AG08396 (cell line): ENCODE measurements around the gene MAML3.

Source experiments
- DNase-seq: peaks from one replicate; pipeline ENCODE4 v3.0.0; 2012; ENCODE audit warnings: low spot score, mixed read lengths

Gene MAML3

DNA sequence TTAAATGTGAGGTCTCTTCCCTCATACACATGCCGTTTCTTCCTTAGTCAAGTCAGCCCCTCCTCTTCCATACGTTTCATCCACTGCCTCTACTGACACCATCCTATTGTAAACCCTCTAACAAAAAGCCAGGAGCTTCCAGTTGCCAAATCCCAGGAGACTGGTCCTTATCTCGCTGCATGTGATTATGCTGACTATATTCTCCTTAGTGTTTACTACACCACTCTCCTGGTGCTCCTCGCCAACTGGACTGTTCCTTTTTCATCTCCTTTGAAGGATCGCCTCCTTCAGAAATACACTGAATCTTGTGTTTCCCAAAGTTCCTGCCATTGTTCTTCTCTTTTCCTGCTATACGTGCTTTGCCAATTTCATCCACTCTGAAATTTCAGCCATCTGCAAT is 27.7 kb downstream of the MAML3 start:
- DNase-seq, result no peak

DNA sequence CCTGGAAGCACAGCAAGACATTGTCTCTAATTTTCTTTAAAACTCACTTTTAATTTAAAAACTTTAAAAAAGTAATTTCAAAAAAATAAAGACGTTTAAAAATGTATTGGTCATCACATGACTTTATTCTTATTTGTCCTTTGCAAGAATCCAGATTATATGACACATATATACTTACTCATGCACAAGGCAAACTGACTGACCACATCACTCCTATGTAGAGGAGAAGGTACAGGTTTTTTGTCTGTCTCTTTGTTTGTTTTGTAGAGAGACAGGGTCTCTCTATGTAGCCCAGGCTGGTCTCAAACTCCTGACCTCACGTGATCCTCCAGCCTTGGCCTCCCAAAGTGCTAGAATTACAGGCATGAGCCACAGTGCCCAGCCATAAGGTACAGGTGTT is 28.6 kb downstream of the MAML3 start:
- no peak for DNase-seq

DNA sequence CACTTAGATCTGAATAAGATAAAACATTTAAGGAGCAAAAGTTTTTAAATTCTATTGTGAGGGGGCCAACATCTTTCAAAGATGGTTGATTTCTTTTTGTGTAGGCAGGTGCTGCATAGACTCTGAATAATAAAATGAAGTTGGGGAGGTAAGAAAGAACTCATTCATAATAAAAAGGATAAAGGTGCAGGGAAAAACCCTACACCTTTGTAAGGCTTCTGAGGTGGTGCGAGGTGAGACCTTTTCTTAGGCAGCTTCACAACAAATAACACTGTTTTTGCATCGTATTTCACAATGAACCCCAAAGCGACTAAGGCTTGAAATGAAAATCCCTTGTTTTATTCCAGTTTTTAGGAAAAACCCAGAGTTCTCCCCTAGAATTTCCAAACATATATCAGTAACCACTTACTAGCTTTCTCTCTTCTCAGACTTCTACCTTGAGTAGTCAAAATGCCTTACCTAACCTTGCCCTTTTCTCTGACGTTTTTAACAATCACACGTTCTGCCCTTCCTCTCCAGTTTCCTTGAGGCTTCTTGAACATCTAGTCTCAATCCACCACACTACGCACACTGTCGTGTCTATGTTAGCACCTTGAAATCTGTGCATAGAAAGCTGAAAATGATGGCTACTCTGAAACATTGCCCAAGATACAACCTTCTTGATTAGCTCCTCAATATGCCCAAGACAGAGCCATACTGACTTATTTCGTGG is 30.2 kb downstream of the MAML3 start:
- no peak for DNase-seq

DNA sequence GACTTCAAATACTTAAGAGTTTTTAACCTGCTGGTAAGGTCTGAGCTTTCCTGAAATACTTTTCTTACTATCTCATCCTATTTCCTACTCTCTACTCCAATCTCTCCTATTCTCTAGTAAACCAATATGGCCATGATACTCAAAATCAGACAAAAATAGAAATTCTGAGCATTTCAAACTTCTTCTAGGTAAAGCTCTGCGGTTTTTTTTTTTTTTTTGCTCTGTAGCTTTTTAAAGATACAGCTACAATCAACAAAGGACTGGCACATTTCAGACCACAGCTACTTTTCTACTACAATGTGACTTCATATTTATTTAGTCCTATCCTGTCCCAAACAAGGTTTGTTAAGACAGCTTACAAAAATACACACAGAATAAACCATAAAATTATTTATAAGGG is 31.1 kb downstream of the MAML3 start:
- no peak for DNase-seq

GRCh38 chr4:140121646-140122045 is 32.3 kb downstream of the MAML3 start:
- DNase-seq, result no peak

DNA sequence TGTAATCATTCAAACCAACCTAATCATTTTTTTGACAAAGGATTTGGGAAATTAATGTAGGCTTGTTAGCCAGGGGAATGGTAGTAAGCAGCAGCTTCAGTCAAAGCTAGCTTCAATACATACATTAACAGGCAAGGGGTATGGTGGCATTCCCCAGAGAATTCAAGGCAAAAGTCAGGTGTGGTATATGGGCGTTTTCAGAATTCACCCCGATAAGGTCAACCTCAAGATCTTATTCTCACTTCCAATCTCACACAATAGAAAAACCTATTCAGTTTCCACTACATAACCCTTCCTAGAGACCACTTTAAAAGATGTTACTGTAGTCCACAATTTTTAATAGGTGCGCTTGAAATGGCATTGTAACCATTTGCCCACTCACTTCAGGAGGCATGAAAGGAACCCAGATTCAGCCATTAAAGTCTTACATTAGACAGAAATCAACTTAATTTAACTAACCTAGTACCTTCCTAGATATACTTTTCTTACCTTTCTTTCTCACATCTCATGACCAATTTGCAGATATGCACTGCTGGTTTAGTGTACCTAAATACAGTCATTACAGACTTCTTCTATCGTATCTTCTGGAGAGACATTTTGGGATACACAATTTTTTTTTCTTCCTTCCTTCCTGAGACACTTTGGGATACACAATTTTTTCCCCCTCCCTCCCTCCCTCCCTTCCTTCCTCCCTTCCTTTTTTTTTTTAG is 34.9 kb downstream of the MAML3 start:
- no peak for DNase-seq

DNA sequence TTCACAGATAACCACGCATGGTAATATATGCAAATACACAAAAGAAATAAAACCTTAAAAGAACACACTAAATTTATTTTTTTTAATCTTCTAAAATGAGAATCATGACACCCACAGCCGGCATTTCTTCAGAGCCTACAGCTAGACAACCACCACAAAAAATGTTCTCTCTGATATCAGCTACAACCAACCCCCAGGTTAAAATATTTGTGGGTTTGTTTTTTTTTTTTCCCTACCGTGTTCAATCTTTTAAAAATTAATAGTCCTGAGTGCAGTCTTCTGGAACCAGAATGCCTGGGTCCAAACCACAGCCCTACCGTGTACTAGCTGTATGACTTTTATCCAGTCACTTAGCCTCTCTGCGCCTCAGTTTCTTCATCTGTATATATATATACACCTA is 36.0 kb downstream of the MAML3 start:
- no peak for DNase-seq

- DNase-seq, result no peak
Observed at GRCh38 chr4:140116442-140117104, 37.4 kb downstream of the MAML3 start.

DNA sequence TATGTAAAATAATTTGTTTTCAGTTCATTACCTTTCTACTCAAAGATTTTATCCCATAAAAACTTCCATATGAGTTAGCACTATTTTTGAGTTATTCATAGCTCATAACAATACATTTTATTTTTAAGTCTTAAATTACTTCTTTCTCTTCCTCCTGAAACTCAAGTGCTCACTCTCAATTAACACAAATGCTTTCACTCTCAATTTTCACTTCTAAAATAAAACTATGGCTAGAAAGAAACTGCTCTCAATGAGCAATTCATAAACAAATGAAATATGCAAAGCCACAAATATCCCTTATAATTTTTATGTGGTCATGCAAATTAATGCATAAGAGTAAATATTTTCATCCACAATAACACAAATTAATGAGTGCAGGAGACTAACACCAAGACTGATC is 38.8 kb downstream of the MAML3 start:
- no peak for DNase-seq

DNA sequence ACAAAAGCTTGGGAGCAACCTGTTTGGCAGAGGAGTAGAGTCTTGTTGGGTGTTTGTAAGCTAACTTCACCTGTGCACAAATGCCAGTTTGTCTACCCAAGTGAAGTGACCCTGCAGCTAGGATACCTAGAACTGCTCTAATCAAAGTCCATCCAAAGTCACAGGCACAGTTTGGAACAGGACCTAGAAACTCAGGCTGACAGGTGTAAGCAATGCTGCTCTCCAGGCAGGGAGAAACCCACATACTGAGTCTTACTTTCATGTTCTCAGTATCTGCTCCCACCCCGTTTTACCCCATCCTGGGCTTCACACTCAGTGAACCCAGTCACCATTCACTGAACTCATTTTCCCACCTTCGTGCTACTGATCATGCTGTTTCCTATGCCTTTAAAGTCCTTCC is 40.3 kb downstream of the MAML3 start:
- DNase-seq, result no peak

- no peak for DNase-seq
Observed at GRCh38 chr4:140112576-140112975, 41.4 kb downstream of the MAML3 start.

DNA sequence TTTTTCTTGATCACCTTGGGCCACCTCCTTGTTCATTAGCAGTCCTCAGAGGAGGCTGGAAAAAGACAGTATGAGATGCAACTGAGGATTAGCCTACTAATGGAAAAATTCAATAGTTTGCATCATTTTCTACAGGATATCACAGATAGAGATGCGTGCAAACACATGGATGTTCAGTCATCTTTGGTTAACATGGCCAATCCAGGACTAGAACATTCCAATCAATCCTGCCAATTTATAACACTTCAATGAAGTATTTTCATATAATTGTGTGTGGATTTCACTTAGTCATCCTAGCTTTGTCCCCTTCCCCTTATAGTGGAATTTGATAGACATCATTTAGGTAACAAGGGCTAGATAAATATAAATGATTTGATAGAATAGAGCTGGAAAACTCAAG is 42.7 kb downstream of the MAML3 start:
- no peak for DNase-seq

DNA sequence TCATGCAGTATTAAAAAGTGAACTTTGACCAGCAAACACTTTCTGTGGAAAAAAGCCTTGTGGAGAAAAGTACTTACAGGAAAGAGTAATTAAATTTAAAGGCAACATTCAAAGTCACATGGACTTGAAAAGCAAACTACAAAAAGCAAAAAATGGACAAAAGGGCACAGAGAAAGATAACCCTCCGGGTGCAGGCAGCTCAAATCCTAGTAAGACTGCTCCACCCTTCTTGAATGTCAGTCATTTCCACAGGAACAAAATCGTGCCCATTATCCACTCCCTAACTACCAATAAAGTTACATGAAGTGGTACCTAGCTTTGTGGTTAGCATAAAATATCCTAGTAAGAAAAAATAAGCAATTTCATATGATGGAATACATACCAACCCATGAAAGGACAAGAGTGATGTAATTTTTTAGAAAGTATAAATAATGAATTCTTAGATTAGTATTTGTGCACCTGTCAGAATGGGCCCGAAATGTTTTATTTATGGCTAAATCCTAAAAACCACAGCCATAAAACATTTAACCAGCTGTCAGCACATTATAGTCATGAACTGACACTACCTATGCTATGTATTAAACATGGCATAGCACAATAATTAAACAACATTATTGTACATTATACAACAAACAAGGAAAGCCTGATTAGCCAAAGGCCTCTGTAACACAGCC is 43.3 kb downstream of the MAML3 start:
- DNase-seq, result no peak

DNA sequence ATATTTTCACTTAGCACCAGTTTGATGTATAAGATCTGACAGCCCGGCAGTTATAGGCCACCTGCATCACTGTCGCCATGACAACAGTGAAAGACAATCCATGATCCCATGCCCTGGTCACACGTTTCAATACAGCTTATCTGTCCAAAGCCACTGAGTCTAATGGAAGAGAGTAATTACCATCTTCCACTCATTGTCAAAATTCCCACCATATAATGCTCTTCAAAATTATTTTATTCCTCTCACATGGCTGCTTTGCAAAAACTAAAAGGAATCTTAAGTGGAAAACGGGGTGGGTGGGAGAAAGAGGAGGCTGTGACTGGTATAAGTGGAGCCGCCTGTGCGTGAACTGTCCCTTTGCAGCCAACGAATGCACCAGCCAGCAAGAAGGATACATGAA is 44.2 kb downstream of the MAML3 start:
- DNase-seq, result no peak

DNA sequence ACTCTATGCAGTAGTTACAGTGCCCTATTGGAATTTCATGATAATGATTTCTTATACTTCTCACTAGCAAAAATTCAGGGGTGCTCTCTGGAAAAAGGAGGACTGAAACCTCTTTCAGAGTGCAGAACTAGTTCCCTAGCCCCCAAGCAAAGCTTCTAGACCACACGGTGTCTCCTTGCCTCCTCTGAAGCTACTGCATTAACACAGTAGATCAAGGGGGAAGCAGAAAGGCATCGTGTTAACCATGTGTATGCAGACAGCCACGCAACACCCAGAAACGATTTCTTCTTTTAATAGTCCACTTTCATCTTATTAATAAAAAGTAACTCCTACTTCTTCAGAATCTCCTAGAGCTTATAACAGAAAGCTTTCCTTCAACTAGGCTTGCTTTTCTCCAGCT is 44.7 kb downstream of the MAML3 start:
- DNase-seq, result no peak

- no peak for DNase-seq
Observed at GRCh38 chr4:140108713-140109230, 45.2 kb downstream of the MAML3 start.

DNA sequence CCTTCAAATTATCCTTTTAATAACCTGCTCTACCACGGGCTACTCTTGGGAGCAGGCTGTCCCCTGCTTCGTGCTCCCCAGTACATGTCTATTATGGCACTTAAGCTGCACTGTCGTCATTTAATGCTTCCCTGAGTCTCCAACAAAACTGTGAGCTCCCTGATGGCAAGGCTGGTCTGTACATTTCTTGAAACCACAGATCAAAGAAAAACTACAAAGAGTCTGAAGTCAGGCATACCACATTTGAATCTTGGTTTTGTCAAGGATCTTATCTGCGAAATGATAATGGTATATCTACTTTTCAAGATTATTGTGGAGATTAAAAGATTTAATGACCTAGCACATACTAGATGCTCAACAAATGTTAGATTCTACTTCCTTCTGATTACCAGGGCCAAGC is 45.7 kb downstream of the MAML3 start:
- no peak for DNase-seq

DNA sequence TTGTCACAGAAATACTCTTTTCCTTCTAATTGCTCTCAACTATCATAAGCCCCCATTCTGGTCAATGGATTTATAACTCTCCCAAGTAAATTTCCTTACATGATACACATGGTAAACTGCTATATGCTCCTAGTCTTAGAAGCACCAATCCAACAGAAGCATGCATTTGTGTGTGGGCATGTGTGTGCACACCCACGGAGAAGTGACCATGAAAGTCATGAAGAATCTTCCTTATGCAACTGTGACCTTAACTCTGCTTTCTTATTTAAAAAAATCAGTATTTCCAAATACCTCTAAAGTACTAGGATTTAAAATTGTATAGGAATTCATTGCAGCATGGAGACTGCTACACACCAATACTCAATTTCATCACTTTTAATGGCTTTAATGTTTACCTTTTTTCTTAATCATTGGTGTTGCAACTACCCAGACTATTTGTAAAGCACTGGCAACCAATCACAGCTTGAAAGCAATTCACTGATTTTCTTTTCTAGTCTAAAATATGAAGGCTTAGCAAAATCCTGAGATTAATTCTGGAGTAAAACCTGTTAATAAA is 47.6 kb downstream of the MAML3 start:
- no peak for DNase-seq

DNA sequence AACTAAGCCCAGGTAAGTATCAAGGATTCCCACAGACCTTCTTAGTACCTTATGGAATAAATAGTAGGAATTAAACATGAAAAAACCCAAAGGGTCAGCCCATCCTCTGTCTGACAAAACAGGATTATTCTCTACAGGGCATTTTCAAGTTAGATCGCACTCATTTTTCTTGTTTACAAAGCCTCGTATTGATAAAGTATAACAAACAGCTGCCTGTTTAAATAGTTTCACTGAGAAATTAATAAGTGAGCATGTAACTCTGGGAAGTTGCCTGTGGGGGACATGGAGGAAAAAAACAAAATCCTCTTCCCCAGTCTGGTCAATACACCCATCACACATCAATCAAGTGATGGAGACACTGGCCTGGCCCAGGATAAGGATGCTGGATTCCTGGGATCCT is 48.5 kb downstream of the MAML3 start:
- DNase-seq, result no peak

GRCh38 chr4:140103676-140104075 is 50.3 kb downstream of the MAML3 start:
- no peak for DNase-seq

DNA sequence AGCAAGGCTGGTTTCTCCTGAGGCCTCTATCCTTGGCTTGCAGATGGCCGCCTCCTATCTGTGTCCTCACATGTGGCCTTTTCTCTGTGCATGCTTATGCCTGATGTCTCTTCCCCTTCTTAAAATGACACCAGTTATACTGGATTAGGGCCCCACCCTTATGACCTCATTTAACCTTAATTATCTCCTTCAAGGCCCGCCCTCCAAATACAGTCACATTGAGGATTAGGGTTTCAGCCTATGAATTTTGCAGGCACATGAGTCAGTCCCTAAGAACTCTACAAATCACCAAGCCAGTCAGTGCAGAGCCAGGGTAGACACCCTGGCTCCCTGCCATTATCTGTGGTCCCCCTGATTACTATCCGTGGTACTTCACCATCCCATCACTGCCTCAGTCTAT is 51.6 kb downstream of the MAML3 start:
- no peak for DNase-seq

- DNase-seq, result no peak
Observed at GRCh38 chr4:140100771-140101170, 53.2 kb downstream of the MAML3 start.
